ENCODE measurements around the gene ARHGEF26.

Gene ARHGEF26

GRCh38 chr3:154307363-154307762, 186.2 kb downstream of the ARHGEF26 start:
- Histone ChIP-seq H3K4me1 (ENCODE audit: control insufficient read depth in 1 of 2, insufficient read depth in 2 of 2, low read length in 2 of 2) (peaks cover 0 to 4% of the 10 kb centered on the region in 2 donors), H3K9me3 (ENCODE audit: control insufficient read depth in 1 of 2, low read length in 2 of 2) (no peaks in the 10 kb centered on the region), H3K27ac (ENCODE audit: low read length) (no peak overlapping the region), H3K27me3 (ENCODE audit: low read depth, low read length) (no peaks in the 10 kb centered on the region), H3K36me3 (ENCODE audit: control insufficient read depth in 1 of 2, insufficient read depth in 2 of 2, low read length in 2 of 2) (peaks cover 36 to 39% of the 10 kb centered on the region in 2 donors), H3K4me3 (ENCODE audit: low read depth in 1 of 2, low read length in 2 of 2) (no peak overlapping the region)

Data from muscle layer of duodenum (tissue), 2 donors.